ENCODE results near the gene BBS9. TPM values are rescaled to one million over a fixed set of nuclear protein-coding genes. Genes with fewer than 3 reads are reported as not detected.

BBS9 gene
- polyA plus RNA-seq, 2 donors = 2.6 to 3.7 TPM

DNA sequence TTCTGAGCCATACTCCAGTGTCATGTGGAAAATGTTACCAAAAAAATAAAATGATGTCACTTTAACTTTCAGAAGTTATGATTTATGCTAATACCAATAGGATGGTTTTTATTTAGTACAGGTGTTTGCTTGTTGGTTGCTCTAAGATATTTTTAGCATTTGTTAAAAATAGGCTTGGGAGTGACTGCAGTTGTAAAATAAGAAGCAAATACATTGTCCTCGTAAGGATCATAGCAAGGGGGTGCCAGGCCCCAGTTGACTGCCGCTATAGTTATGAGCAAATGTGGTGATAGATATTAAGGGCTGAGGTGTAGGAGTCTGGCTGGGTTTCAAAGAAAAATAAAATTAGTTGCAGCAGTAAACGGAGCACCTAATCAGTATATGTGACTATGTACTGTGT lies 421.6 kb downstream of the BBS9 start:
- Histone ChIP-seq H3K27ac (ENCODE audit: low read depth in 2 of 2, low read length in 1 of 2) (no peak overlapping the region), H3K36me3 (ENCODE audit: control insufficient read depth in 2 of 2, insufficient read depth in 2 of 2, low read length in 1 of 2) (no peaks in the 10 kb centered on the region), H3K9me3 (ENCODE audit: control insufficient read depth in 2 of 2, insufficient read depth in 1 of 2, low read depth in 1 of 2, low read length in 1 of 2) (no peaks in the 10 kb centered on the region), H3K4me1 (ENCODE audit: control insufficient read depth in 2 of 2, insufficient read depth in 2 of 2, low read length in 1 of 2) (no peaks in the 10 kb centered on the region), H3K4me3 (ENCODE audit: low read depth in 1 of 2, low read length in 2 of 2) (no peak overlapping the region), H3K27me3 (ENCODE audit: control insufficient read depth in 1 of 2, insufficient read depth in 2 of 2, low read length in 2 of 2) (no peaks in the 10 kb centered on the region)
- WGBS, 2 donors = 60 to 81% methylated on average over 3 of the region's 3 CpGs

DNA sequence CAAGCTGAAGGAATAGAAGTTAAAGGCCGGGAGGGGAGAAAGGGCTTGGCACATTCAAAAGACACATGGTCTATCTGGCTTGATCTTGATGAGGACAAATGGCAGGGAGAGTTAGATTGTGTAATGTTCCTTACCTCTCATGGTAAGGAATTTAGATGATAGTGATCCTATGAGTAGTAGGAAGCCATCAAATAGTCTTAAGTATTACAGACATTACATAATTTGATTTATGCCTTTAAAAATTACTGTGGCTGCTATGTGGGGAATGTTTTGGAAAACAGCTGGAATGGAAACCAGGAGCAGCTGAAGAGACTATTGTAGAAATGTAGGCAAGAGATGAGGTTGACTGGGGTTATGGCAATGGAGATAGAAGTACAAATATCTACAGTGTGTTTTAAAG lies 424.7 kb downstream of the BBS9 start:
- Histone ChIP-seq H3K36me3 (ENCODE audit: control insufficient read depth in 2 of 2, insufficient read depth in 2 of 2, low read length in 1 of 2) (no peaks in the 10 kb centered on the region), H3K4me3 (ENCODE audit: low read depth in 1 of 2, low read length in 2 of 2) (no peak overlapping the region), H3K9me3 (ENCODE audit: control insufficient read depth in 2 of 2, insufficient read depth in 1 of 2, low read depth in 1 of 2, low read length in 1 of 2) (no peaks in the 10 kb centered on the region), H3K4me1 (ENCODE audit: control insufficient read depth in 2 of 2, insufficient read depth in 2 of 2, low read length in 1 of 2) (no peaks in the 10 kb centered on the region), H3K27me3 (ENCODE audit: control insufficient read depth in 1 of 2, insufficient read depth in 2 of 2, low read length in 2 of 2) (no peaks in the 10 kb centered on the region), H3K27ac (ENCODE audit: low read depth in 2 of 2, low read length in 1 of 2) (no peak overlapping the region)
- 81 to 84% methylated on average over 1 of the region's 1 CpG for WGBS, 2 donors

DNA sequence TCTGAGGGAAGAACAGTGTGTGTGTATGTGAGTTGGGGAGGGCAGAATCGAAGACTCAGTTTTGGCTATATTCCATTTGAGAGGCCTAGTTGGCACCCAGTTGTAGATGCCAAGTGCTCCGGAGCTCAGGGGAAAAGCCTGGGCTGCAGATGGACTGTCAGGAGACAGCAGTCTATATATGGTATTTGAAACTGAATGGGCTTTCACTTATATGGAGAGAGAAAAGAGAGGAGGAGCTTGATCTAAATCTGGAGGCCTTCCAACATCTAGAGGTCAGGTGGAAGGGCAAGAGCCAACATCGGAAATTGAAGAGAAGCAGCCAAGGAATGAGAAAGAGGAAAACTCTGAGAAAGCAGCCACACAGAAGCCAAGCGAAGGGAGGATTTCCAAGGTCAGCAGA lies 425.2 kb downstream of the BBS9 start:
- Histone ChIP-seq H3K9me3 (ENCODE audit: control insufficient read depth in 2 of 2, insufficient read depth in 1 of 2, low read depth in 1 of 2, low read length in 1 of 2) (no peaks in the 10 kb centered on the region), H3K4me1 (ENCODE audit: control insufficient read depth in 2 of 2, insufficient read depth in 2 of 2, low read length in 1 of 2) (no peaks in the 10 kb centered on the region), H3K36me3 (ENCODE audit: control insufficient read depth in 2 of 2, insufficient read depth in 2 of 2, low read length in 1 of 2) (no peaks in the 10 kb centered on the region), H3K27me3 (ENCODE audit: control insufficient read depth in 1 of 2, insufficient read depth in 2 of 2, low read length in 2 of 2) (no peaks in the 10 kb centered on the region), H3K27ac (ENCODE audit: low read depth in 2 of 2, low read length in 1 of 2) (no peak overlapping the region), H3K4me3 (ENCODE audit: low read depth in 1 of 2, low read length in 2 of 2) (no peak overlapping the region)
- 75 to 80% methylated on average over 4 of the region's 4 CpGs for WGBS, 2 donors

DNA sequence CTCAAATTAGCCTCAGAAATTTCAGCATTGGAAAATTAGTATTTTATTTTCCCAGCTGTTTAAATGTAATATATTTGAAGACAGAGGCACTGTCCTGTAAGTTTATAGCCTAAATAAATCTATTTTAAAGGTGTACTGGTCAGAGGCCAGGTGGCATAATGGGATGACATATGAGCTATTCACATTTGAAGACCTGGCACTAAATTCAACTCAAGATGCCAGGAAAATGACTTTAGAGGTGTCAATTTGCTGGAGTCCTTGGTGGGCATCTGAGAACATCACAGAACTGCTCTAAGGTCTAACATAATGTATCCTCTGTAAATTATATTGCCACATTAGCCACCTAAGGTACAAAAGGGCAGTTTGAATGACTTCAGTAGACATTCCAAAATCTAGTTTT lies 427.1 kb downstream of the BBS9 start:
- Histone ChIP-seq H3K27me3 (ENCODE audit: control insufficient read depth in 1 of 2, insufficient read depth in 2 of 2, low read length in 2 of 2) (no peaks in the 10 kb centered on the region), H3K27ac (ENCODE audit: low read depth in 2 of 2, low read length in 1 of 2) (no peak overlapping the region), H3K4me1 (ENCODE audit: control insufficient read depth in 2 of 2, insufficient read depth in 2 of 2, low read length in 1 of 2) (no peaks in the 10 kb centered on the region), H3K36me3 (ENCODE audit: control insufficient read depth in 2 of 2, insufficient read depth in 2 of 2, low read length in 1 of 2) (no peaks in the 10 kb centered on the region), H3K9me3 (ENCODE audit: control insufficient read depth in 2 of 2, insufficient read depth in 1 of 2, low read depth in 1 of 2, low read length in 1 of 2) (no peaks in the 10 kb centered on the region), H3K4me3 (ENCODE audit: low read depth in 1 of 2, low read length in 2 of 2) (no peak overlapping the region)

DNA sequence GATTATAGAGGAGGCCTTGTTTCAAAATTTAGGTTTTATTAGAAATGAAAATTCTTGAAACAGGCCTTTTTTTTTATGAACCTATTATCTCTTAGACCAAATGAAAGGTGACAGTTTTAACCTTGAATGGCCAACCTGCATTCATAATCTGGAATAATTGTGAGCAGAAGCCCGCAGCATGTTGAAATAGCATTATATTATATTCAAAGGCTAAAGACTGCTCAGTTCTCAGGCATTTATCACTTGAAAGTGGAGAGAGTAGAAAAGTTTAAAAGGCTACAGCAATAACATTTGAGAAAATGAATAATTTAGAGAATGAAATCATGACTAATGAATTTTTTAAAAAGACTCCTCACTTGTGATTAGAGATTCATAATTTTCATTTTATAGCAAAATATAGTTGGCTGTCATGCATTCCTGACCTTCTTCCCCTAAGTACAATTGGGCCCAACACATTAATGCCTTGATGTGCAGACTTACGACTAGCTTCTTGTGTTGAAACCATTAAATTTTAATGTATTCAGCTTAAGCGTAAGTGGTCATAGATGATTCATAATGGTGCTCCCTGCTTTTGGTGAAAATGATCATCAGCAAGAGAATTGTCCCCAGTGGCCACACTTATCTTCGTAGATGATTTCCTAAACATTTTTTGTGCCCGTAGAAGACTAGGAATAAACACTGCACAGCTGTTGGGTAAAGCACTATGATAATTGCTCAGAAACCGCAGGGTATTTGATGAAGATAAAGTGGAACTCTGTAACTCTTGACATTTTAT lies 429.4 kb downstream of the BBS9 start:
- Histone ChIP-seq H3K4me1 (ENCODE audit: control insufficient read depth in 2 of 2, insufficient read depth in 2 of 2, low read length in 1 of 2) (no peaks in the 10 kb centered on the region), H3K9me3 (ENCODE audit: control insufficient read depth in 2 of 2, insufficient read depth in 1 of 2, low read depth in 1 of 2, low read length in 1 of 2) (no peaks in the 10 kb centered on the region), H3K36me3 (ENCODE audit: control insufficient read depth in 2 of 2, insufficient read depth in 2 of 2, low read length in 1 of 2) (no peaks in the 10 kb centered on the region), H3K27ac (ENCODE audit: low read depth in 2 of 2, low read length in 1 of 2) (no peak overlapping the region), H3K4me3 (ENCODE audit: low read depth in 1 of 2, low read length in 2 of 2) (no peak overlapping the region), H3K27me3 (ENCODE audit: control insufficient read depth in 1 of 2, insufficient read depth in 2 of 2, low read length in 2 of 2) (no peaks in the 10 kb centered on the region)
- 93 to 95% methylated on average over 6 of the region's 6 CpGs for WGBS, 2 donors

DNA sequence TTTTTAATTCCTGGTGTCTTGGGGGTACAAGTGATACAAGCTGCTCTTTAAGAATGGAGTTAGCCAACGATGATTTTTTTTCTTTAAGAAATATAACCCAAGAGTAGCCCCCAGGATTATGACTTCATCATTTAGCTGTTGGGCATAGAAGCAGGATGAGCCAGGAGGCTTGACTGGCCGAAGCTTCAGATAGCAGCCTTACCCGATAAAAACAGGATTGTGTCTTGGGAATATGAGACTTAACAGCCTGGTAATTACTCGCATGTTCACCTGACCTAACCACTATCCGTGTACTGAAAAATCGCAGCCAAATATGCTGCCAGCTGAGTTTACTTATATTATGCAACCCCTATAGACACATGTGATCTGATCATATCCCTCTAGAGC lies 430.0 kb downstream of the BBS9 start:
- Histone ChIP-seq H3K9me3 (ENCODE audit: control insufficient read depth in 2 of 2, insufficient read depth in 1 of 2, low read depth in 1 of 2, low read length in 1 of 2) (no peaks in the 10 kb centered on the region), H3K27ac (ENCODE audit: low read depth in 2 of 2, low read length in 1 of 2) (no peak overlapping the region), H3K4me3 (ENCODE audit: low read depth in 1 of 2, low read length in 2 of 2) (no peak overlapping the region), H3K4me1 (ENCODE audit: control insufficient read depth in 2 of 2, insufficient read depth in 2 of 2, low read length in 1 of 2) (no peaks in the 10 kb centered on the region), H3K36me3 (ENCODE audit: control insufficient read depth in 2 of 2, insufficient read depth in 2 of 2, low read length in 1 of 2) (no peaks in the 10 kb centered on the region), H3K27me3 (ENCODE audit: control insufficient read depth in 1 of 2, insufficient read depth in 2 of 2, low read length in 2 of 2) (no peaks in the 10 kb centered on the region)
- WGBS, 2 donors = 79 to 80% methylated on average over 6 of the region's 6 CpGs

DNA sequence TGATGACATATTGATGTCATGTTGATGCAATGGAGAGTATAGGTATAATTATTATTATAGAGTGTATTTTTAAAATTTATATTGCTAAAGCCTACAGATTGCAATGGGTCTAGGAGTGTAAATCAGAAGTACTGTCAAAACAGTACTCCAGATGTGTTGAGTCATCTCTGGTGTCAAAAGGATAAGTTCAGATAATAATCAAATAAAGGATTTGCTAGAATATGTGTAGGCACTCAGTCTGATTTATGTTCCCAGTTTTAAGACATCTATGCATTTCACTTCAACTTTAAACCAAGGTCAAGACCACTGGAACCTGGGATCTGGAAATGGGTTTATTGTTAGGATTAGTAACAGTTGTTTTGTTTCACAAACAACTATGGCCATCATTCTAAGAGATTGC lies 433.6 kb downstream of the BBS9 start:
- no peaks in the 10 kb centered on the region for H3K9me3 ChIP-seq (ENCODE audit: control insufficient read depth in 2 of 2, insufficient read depth in 1 of 2, low read depth in 1 of 2, low read length in 1 of 2)
- no peaks in the 10 kb centered on the region for H3K4me1 ChIP-seq (ENCODE audit: control insufficient read depth in 2 of 2, insufficient read depth in 2 of 2, low read length in 1 of 2)
- no peak overlapping the region for H3K4me3 ChIP-seq (ENCODE audit: low read depth in 1 of 2, low read length in 2 of 2)
- H3K27ac ChIP-seq (ENCODE audit: low read depth in 2 of 2, low read length in 1 of 2) = no peak overlapping the region
- no peaks in the 10 kb centered on the region for H3K36me3 ChIP-seq (ENCODE audit: control insufficient read depth in 2 of 2, insufficient read depth in 2 of 2, low read length in 1 of 2)
- no peaks in the 10 kb centered on the region for H3K27me3 ChIP-seq (ENCODE audit: control insufficient read depth in 1 of 2, insufficient read depth in 2 of 2, low read length in 2 of 2)

DNA sequence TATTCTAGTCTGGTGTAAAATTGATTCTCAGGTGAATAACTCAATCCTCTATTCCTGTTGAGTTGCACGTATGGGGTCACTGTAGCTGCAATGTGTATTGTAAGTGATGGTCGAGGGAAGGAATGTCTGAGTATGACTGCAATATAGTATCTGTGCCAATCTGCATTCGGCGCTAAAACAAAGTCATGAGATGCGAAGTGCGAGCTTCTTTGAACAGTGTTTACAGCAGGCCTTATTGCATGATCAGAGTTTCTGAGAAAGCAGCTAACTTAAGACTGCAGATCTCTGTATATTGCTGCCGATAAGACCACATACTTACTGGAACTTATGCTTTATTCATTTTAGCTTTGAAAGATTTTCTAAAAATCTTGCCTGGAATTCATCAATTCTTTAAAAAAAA lies 434.3 kb downstream of the BBS9 start:
- Histone ChIP-seq H3K4me1 (ENCODE audit: control insufficient read depth in 2 of 2, insufficient read depth in 2 of 2, low read length in 1 of 2) (no peaks in the 10 kb centered on the region), H3K9me3 (ENCODE audit: control insufficient read depth in 2 of 2, insufficient read depth in 1 of 2, low read depth in 1 of 2, low read length in 1 of 2) (no peaks in the 10 kb centered on the region), H3K27ac (ENCODE audit: low read depth in 2 of 2, low read length in 1 of 2) (no peak overlapping the region), H3K4me3 (ENCODE audit: low read depth in 1 of 2, low read length in 2 of 2) (no peak overlapping the region), H3K27me3 (ENCODE audit: control insufficient read depth in 1 of 2, insufficient read depth in 2 of 2, low read length in 2 of 2) (no peaks in the 10 kb centered on the region), H3K36me3 (ENCODE audit: control insufficient read depth in 2 of 2, insufficient read depth in 2 of 2, low read length in 1 of 2) (no peaks in the 10 kb centered on the region)
- 86 to 92% methylated on average over 7 of the region's 7 CpGs for WGBS, 2 donors

DNA sequence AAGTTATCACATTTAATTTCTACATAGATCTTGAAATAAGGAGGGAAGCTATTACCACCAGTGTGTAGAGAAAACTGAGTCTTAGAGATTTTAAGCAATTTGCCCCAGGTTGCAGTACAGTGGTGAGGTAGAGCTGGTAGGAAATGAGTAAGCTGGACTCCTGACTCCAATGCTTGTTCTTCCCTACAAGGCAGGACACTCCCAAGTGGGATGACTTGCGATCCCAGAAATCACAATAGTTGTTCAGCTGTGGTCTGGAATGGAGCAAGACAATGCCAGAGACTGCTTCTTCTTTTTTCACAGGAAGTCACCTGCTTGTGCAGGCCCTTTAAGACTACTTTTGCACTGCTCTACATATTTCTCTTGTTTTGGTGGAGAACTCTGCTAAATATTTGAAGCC lies 448.8 kb downstream of the BBS9 start:
- WGBS, 2 donors = 92% methylated on average over 1 of the region's 1 CpG
- Histone ChIP-seq H3K4me3 (ENCODE audit: low read depth in 1 of 2, low read length in 2 of 2) (no peak overlapping the region), H3K36me3 (ENCODE audit: control insufficient read depth in 2 of 2, insufficient read depth in 2 of 2, low read length in 1 of 2) (no peaks in the 10 kb centered on the region), H3K27me3 (ENCODE audit: control insufficient read depth in 1 of 2, insufficient read depth in 2 of 2, low read length in 2 of 2) (no peaks in the 10 kb centered on the region), H3K4me1 (ENCODE audit: control insufficient read depth in 2 of 2, insufficient read depth in 2 of 2, low read length in 1 of 2) (no peaks in the 10 kb centered on the region), H3K9me3 (ENCODE audit: control insufficient read depth in 2 of 2, insufficient read depth in 1 of 2, low read depth in 1 of 2, low read length in 1 of 2) (no peaks in the 10 kb centered on the region), H3K27ac (ENCODE audit: low read depth in 2 of 2, low read length in 1 of 2) (no peak overlapping the region)

DNA sequence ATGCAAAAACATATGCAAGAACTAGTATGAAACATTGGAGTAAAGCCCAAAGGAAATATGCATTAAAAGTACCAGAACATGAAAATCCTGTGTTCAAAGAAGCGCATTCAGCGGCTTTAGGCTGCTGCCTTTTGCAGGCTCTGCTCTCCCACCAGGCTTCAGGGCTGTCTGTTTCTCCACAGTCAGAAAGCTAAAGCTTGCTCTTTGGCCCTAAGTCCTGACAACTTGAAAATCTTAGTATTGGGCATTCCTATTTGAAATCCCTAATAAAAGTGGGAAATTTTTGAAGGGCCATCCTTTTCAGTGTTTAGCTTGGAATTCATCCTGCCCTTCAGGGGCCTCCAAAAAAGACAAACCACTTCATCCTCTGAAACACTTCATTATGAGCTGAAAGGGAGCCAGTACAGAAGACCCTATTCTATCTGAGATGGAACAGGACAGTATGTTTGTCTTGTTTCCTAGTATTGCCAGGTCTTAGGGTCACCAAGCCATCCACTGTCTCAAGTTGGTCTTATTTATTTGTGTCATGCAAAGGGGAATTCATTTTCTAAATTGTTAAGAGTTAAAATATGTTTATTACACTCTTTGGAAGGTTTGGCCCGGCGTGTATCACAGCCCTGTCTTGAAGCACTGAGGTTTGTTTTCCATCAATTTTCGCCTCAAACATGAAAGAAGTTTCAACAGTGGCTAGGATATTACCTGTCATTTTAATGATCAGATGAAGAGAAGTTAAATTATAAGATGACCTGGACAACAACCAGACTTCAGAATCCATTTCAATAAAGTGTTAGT lies 449.7 kb downstream of the BBS9 start:
- Histone ChIP-seq H3K4me1 (ENCODE audit: control insufficient read depth in 2 of 2, insufficient read depth in 2 of 2, low read length in 1 of 2) (no peaks in the 10 kb centered on the region), H3K36me3 (ENCODE audit: control insufficient read depth in 2 of 2, insufficient read depth in 2 of 2, low read length in 1 of 2) (no peaks in the 10 kb centered on the region), H3K27me3 (ENCODE audit: control insufficient read depth in 1 of 2, insufficient read depth in 2 of 2, low read length in 2 of 2) (no peaks in the 10 kb centered on the region), H3K9me3 (ENCODE audit: control insufficient read depth in 2 of 2, insufficient read depth in 1 of 2, low read depth in 1 of 2, low read length in 1 of 2) (no peaks in the 10 kb centered on the region), H3K4me3 (ENCODE audit: low read depth in 1 of 2, low read length in 2 of 2) (no peak overlapping the region), H3K27ac (ENCODE audit: low read depth in 2 of 2, low read length in 1 of 2) (no peak overlapping the region)
- WGBS, 2 donors = 87 to 91% methylated on average over 5 of the region's 5 CpGs
